HepG2 (cell line): ENCODE data around the gene CACNA1C. TPM values are rescaled to one million over a fixed set of nuclear protein-coding genes. Genes with fewer than 3 reads are reported as not detected.

Experiments
- ATAC-seq: fragments of 200-7000 bp; cut with Tn5 transposase; 3 replicates; pipeline ENCODE4 v1.9.1; 2020; ENCODE audit warnings: mild to moderate bottlenecking, moderate library complexity
- BruUV-seq: library from RNA; stranded (reverse); fragments of 400-500 nt; replicated peaks from 2 replicates; lab custom pipeline; 2021; lab: Mats Ljungman, UMichigan
- CTCF ChIA-PET: fragments of 300-600 bp; formaldehyde crosslinking; extraction: SDS; loops from one replicate; lab custom pipeline; 2021; ENCODE audit warnings: low total read pairs, inconsistent platforms, low intra/inter-chr PET ratio; lab: Yijun Ruan, JAX
- POLR2A ChIA-PET: fragments of 350-600 bp; sonication (Branson Sonifier 250); formaldehyde crosslinking; loops from one replicate; lab custom pipeline; 2020; ENCODE audit warnings: antibody characterized with exemption, inconsistent platforms; lab: Yijun Ruan, JAX
- DNase-seq: peaks from one replicate; pipeline ENCODE4 v3.0.0-alpha.2; 2015; ENCODE audit warnings: low spot score
- FAIRE-seq: peaks from 3 replicates; lab custom pipeline; 2011; peaks lifted over from hg19 to GRCh38; lab: Jason Lieb, UNC
- H2AFZ ChIP-seq: one replicate; pipeline ENCODE4 v1.6.1; 2011; ENCODE audit warnings: low read length, inconsistent platforms
- H3K27ac ChIP-seq: fragments of 300-600 bp; 3 replicates; pipeline ENCODE4 v1.8.0; 2011; ENCODE audit warnings: mixed run types, mild to moderate bottlenecking, mixed read lengths, low read length, inconsistent platforms; ENCODE audit not compliant: insufficient read depth; ENCODE audit errors: extremely low read length
- H3K27me3 ChIP-seq, 2 experiments: fragments of 200-600 bp in 1 of 2; 2 replicates in 1 of 2; 3 replicates in 1 of 2; pipeline versions ENCODE4 v1.6.0 to v1.8.0; 2011; ENCODE audit warnings: low read length in 2 of 2, mild to moderate bottlenecking in 2 of 2, moderate library complexity in 2 of 2, inconsistent platforms in 1 of 2; ENCODE audit not compliant: insufficient read depth in 2 of 2, control insufficient read depth in 1 of 2
- H3K36me3 ChIP-seq, 2 experiments: fragments of 200-600 bp in 1 of 2; replicated peaks in 1 of 2; 2 replicates in 1 of 2; 3 replicates in 1 of 2; pipeline versions ENCODE4 v1.5.1 to v1.8.0; 2011; ENCODE audit warnings: low read length in 2 of 2, inconsistent platforms in 1 of 2; ENCODE audit not compliant: insufficient read depth in 2 of 2, control insufficient read depth in 1 of 2
- H3K4me1 ChIP-seq: 2 replicates; pipeline ENCODE4 v1.5.1; 2012; ENCODE audit warnings: low read length, inconsistent platforms; ENCODE audit not compliant: insufficient read depth
- H3K4me2 ChIP-seq: 2 replicates; pipeline ENCODE4 v1.6.0; 2011; ENCODE audit warnings: low read depth, low read length, inconsistent platforms
- H3K4me3 ChIP-seq, 3 experiments: fragments of 200-600 bp in 1 of 3; sonication (generic), shearing (Covaris generic) in 1 of 3; replicated peaks in 1 of 3; 2 replicates each; pipeline ENCODE4 v1.5.1; 2011 to 2016; ENCODE audit warnings: low read length in 3 of 3, inconsistent platforms in 2 of 3, low read depth in 2 of 3, mild to moderate bottlenecking in 2 of 3, control low read depth in 1 of 3, mixed read lengths in 1 of 3; ENCODE audit not compliant: insufficient read depth in 1 of 3
- H3K79me2 ChIP-seq: one replicate; pipeline ENCODE4 v1.6.1; 2011; ENCODE audit warnings: low read length, inconsistent platforms; ENCODE audit not compliant: insufficient read depth
- H3K9ac ChIP-seq: 2 replicates; pipeline ENCODE4 v1.6.0; 2011; ENCODE audit warnings: mild to moderate bottlenecking, low read depth, low read length, inconsistent platforms; ENCODE audit not compliant: insufficient read depth
- H3K9me3 ChIP-seq: 2 replicates; pipeline ENCODE4 v1.5.1; 2012; ENCODE audit warnings: mild to moderate bottlenecking, low read length
- H4K20me1 ChIP-seq: 2 replicates; pipeline ENCODE4 v1.6.0; 2011; ENCODE audit warnings: inconsistent platforms, mild to moderate bottlenecking, low read length, moderate library complexity; ENCODE audit not compliant: insufficient read depth
- AHR ChIP-seq: IDR thresholded peaks from 2 replicates; pipeline ENCODE4 v1.6.1; 2018; ENCODE audit warnings: missing genetic modification reagents, missing compliant biosample characterization
- CREM ChIP-seq, 2 experiments: sonication (generic) in 1 of 2; formaldehyde crosslinking in 1 of 2; IDR thresholded peaks; 2 replicates each; pipeline versions ENCODE4 v1.4.0 to v1.6.1; 2016 to 2020; ENCODE audit warnings: antibody characterized with exemption in 1 of 2, mild to moderate bottlenecking in 1 of 2, missing genetic modification reagents in 1 of 2
- MTA1 ChIP-seq: sonication (generic); formaldehyde crosslinking; IDR thresholded peaks from 2 replicates; pipeline ENCODE4 v1.4.0; 2020; ENCODE audit warnings: missing genetic modification reagents, mild to moderate bottlenecking, borderline replicate concordance
- ZKSCAN8 ChIP-seq: IDR thresholded peaks from 2 replicates; pipeline ENCODE4 v1.6.1; 2016; ENCODE audit warnings: borderline replicate concordance, missing genetic modification reagents, missing compliant biosample characterization
- ZNF660 ChIP-seq: sonication (generic); formaldehyde crosslinking; IDR thresholded peaks from 2 replicates; pipeline ENCODE4 v1.5.1; 2020; ENCODE audit warnings: mild to moderate bottlenecking, low read depth, missing genetic modification reagents, borderline replicate concordance
- WGBS: methylation state at CpG from one replicate; pipeline ENCODE4 v1.1.6; 2017; ENCODE audit warnings: low lambda C conversion rate; 5-methylcytosine and 5-hydroxymethylcytosine counted together
- in situ Hi-C: cut with HindIII; loops from 2 replicates; pipeline ENCODE4 v1.10.0; 2017; ENCODE audit warnings: low pct_unique_long_range_greater_than_20kb; ENCODE audit not compliant: extremely low pct_ligation_motif_present
- intact Hi-C: fragments of 100-400 bp; cut with micrococcal nuclease; formaldehyde crosslinking; loops from one replicate; pipeline ENCODE4 v1.10.0; 2022; ENCODE audit not compliant: unreplicated experiment
- polyA plus RNA-seq, 8 experiments: library from polyadenylated mRNA; depleted of rRNA in 3 of 8; stranded (reverse) in 7 of 8; unstranded in 1 of 8; fragments of >200 nt; fragmentation: Illumina TruSeq in 4 of 8; extraction: Trizol in 4 of 8; gene quantifications; 2 replicates each; pipeline versions ENCODE4 v1.2.1 to v1.2.3, GENCODE V29; 2011 to 2016; ENCODE audit warnings: low read depth in 4 of 8, missing spikeins in 1 of 8, mixed read lengths in 1 of 8; ENCODE audit not compliant: insufficient read depth in 1 of 8
- total RNA-seq, 5 experiments: library from RNA; depleted of rRNA; stranded (reverse); fragments of >200 nt; fragmentation: Illumina TruSeq; extraction: Trizol; gene quantifications; 2 replicates each; pipeline ENCODE4 v1.2.3, GENCODE V29; 2016; ENCODE audit warnings: low read depth in 1 of 5
- TF ChIP-seq, protein P1 (sequence below): sonication (generic); formaldehyde crosslinking; IDR thresholded peaks from 2 replicates; pipeline ENCODE4 v1.5.0; 2020; ENCODE audit warnings: mild to moderate bottlenecking, missing genetic modification reagents

The CACNA1C gene
- total and polyA plus RNA-seq, 2 of the 13 experiments (the other 11 are each of a cell fraction or from before 2014, with no cell fraction given): not detected

DNA sequence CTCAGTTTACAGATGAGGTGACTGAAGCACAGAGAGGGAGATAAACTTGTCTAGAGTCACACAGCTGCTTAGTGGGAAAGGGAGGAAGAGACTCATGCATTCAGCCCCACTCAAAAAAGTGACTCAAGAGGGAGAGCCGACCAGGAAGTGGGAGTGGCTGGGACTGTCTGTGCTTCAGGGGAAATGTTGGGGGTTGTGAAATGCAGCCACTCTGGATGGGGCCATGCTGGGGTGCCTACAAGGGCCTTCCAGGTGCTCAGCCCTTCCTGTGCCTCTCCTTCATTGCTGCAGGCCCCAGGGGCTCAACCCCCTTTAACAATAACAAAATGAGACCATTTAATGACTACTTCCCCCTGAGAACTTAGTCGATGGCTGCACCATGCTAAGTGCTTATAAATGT, 41.8 kb downstream of the CACNA1C start:
- Histone ChIP-seq H3K4me2 (no peak overlapping the region), H3K9ac (no peak overlapping the region), H3K4me1 (no peaks in the 10 kb centered on the region), H3K27me3 (peaks cover 1 to 6% of the 10 kb centered on the region in 2 experiments; a peak in 2 of 5 replicates), H4K20me1 (no peaks in the 10 kb centered on the region), H3K79me2 (no peaks in the 10 kb centered on the region), H3K9me3 (no peaks in the 10 kb centered on the region), H3K36me3 (no peaks in the 10 kb centered on the region), H3K4me3 (no peak overlapping the region), H3K27ac (no peak overlapping the region), H2AFZ (no peak overlapping the region)
- POLR2A ChIA-PET: no interaction called here
- intact Hi-C loops (no loop called here), in situ Hi-C loops (no loop called here)
- CTCF ChIA-PET: no interaction called here
- no peak for ATAC-seq
- TF ChIP-seq ZKSCAN8 (CRISPR knock-in tag) (no peak), MTA1 (no peak), CREM (IDR thresholded peaks at IDR 0.05) (no peak), CREM (CRISPR knock-in tag; IDR thresholded peaks at IDR 0.05) (no peak)
- BruUV-seq: no TSS peak
- DNase-seq: no peak
- WGBS: 0% methylated on average over 2 of the region's 2 CpGs
- no peak for FAIRE-seq

DNA sequence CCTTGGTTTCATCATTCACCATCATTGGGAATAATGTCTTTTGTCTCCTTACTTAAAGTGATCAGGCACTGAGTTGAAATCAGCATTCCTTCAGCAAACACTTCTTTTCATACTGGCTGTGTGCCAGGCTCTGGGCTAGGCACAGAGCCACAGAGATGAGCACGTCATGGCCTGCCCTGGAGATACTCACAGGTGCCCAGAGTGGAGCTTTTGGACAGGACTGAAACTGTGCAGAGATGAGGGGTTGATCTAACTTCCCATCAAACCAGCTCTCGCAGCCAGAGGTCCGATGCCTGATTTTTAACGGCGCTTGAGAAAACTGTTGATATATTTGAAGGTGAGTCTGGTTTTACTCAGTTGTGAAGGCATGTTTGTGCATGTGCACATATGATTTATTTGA, 43.1 kb downstream of the CACNA1C start:
- whole genome bisulfite sequencing: 73% methylated on average over 5 of the region's 5 CpGs
- no peak for FAIRE-seq
- TF ChIP-seq, protein P1, sequence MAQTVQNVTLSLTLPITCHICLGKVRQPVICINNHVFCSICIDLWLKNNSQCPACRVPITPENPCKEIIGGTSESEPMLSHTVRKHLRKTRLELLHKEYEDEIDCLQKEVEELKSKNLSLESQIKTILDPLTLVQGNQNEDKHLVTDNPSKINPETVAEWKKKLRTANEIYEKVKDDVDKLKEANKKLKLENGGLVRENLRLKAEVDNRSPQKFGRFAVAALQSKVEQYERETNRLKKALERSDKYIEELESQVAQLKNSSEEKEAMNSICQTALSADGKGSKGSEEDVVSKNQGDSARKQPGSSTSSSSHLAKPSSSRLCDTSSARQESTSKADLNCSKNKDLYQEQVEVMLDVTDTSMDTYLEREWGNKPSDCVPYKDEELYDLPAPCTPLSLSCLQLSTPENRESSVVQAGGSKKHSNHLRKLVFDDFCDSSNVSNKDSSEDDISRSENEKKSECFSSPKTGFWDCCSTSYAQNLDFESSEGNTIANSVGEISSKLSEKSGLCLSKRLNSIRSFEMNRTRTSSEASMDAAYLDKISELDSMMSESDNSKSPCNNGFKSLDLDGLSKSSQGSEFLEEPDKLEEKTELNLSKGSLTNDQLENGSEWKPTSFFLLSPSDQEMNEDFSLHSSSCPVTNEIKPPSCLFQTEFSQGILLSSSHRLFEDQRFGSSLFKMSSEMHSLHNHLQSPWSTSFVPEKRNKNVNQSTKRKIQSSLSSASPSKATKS (CRISPR knock-in tag): no peak
- TF ChIP-seq AHR (CRISPR knock-in tag): no peak
- TF ChIP-seq ZNF660: no peak

More for the DNA sequence above, 43.1 kb downstream of the CACNA1C start:
- no peak for ATAC-seq
- H4K20me1 ChIP-seq: no peaks in the 10 kb centered on the region
- H3K9ac ChIP-seq: no peak overlapping the region
- H3K4me1 ChIP-seq: no peaks in the 10 kb centered on the region
- POLR2A ChIA-PET: no interaction called here
- in situ Hi-C loops: no loop called here
- no peak overlapping the region for H2AFZ ChIP-seq
- no peaks in the 10 kb centered on the region for H3K79me2 ChIP-seq
- intact Hi-C loops: loop anchor here (1.0 kb wide), 1 partner anchor 26 kb away; no protein-coding TSS in a partner anchor
- BruUV-seq: no TSS peak
- H3K27me3 ChIP-seq: peaks cover 1 to 3% of the 10 kb centered on the region in 2 experiments; a peak in 2 of 5 replicates
- H3K9me3 ChIP-seq: no peaks in the 10 kb centered on the region
- DNase-seq: no peak
- H3K27ac ChIP-seq: no peak overlapping the region
- CTCF ChIA-PET: no interaction called here
- H3K36me3 ChIP-seq: no peaks in the 10 kb centered on the region
- no peak overlapping the region for H3K4me2 ChIP-seq
- H3K4me3 ChIP-seq: no peak overlapping the region
